HG03103 (cell line): ENCODE data around the gene NDUFB10.
A peak's percentile ranks its signal among the peaks of the same experiment; 100 is the strongest.

ENCODE experiments used
- ATAC-seq: cut with Tn5 transposase; IDR thresholded peaks from one replicate; pipeline ENCODE4 v1.9.1; 2021; ENCODE audit warnings: low read depth; ENCODE audit not compliant: unreplicated experiment

Gene NDUFB10

GRCh38 chr16:1965396-1966001 is 6.2 kb downstream of the NDUFB10 start:
- ATAC-seq, result no peak

- ATAC-seq, result no peak
These were observed 7.1 kb downstream of the NDUFB10 start, which contains the start of gene RNF151 for GRCh38 chr16:1966460-1966859. TSS of gene RNF151 (plus strand) at chr16:1966856. CDS start at chr16:1966882, 26 bp downstream.

GRCh38 chr16:1968146-1968953 is 9.0 kb downstream of the NDUFB10 start:
- no peak for ATAC-seq

- ATAC-seq, result peak; percentile 75
These were observed 12.6 kb downstream of the NDUFB10 start, which contains the start of gene TBL3 for GRCh38 chr16:1971796-1972489. TSS of gene TBL3 (plus strand) at chr16:1972053. CDS start at chr16:1972165, 112 bp downstream.

- ATAC-seq, result no peak
These were observed 13.1 kb downstream of the NDUFB10 start for GRCh38 chr16:1972490-1972877.

- no peak for ATAC-seq
These were observed 14.3 kb downstream of the NDUFB10 start for GRCh38 chr16:1973461-1974156.

- ATAC-seq, result no peak
These were observed 15.1 kb downstream of the NDUFB10 start for GRCh38 chr16:1974157-1975070.

- ATAC-seq, result no peak
These were observed 16.3 kb downstream of the NDUFB10 start for GRCh38 chr16:1975432-1976215.

GRCh38 chr16:1976216-1976520 is 16.8 kb downstream of the NDUFB10 start:
- ATAC-seq, result no peak

- ATAC-seq, result no peak
These were observed 17.9 kb downstream of the NDUFB10 start for GRCh38 chr16:1976951-1977874.

GRCh38 chr16:1977875-1978268 is 18.5 kb downstream of the NDUFB10 start:
- no peak for ATAC-seq

- ATAC-seq, result no peak
These were observed 19.3 kb downstream of the NDUFB10 start for GRCh38 chr16:1978476-1979120.

- ATAC-seq, result no peak
These were observed 20.1 kb downstream of the NDUFB10 start for GRCh38 chr16:1979271-1980029.

GRCh38 chr16:1980030-1980769 is 20.9 kb downstream of the NDUFB10 start:
- ATAC-seq, result no peak

- no peak for ATAC-seq
These were observed 21.4 kb downstream of the NDUFB10 start for GRCh38 chr16:1980770-1981087.

- no peak for ATAC-seq
These were observed 22.1 kb downstream of the NDUFB10 start, which contains the start of gene NOXO1 for GRCh38 chr16:1981398-1981836. TSS of gene NOXO1 (minus strand) at chr16:1981469. CDS start at chr16:1981179, 290 bp downstream.
